HG03460 (cell line): Measurements from ENCODE around the gene PCGF1.

ENCODE experiments used
- ATAC-seq: cut with Tn5 transposase; IDR thresholded peaks from one replicate; pipeline ENCODE4 v1.9.1; 2021; ENCODE audit not compliant: unreplicated experiment

The PCGF1 gene

GRCh38 chr2:74515981-74516633 lies 8.6 kb upstream of the PCGF1 start:
- ATAC-seq, result no peak

DNA sequence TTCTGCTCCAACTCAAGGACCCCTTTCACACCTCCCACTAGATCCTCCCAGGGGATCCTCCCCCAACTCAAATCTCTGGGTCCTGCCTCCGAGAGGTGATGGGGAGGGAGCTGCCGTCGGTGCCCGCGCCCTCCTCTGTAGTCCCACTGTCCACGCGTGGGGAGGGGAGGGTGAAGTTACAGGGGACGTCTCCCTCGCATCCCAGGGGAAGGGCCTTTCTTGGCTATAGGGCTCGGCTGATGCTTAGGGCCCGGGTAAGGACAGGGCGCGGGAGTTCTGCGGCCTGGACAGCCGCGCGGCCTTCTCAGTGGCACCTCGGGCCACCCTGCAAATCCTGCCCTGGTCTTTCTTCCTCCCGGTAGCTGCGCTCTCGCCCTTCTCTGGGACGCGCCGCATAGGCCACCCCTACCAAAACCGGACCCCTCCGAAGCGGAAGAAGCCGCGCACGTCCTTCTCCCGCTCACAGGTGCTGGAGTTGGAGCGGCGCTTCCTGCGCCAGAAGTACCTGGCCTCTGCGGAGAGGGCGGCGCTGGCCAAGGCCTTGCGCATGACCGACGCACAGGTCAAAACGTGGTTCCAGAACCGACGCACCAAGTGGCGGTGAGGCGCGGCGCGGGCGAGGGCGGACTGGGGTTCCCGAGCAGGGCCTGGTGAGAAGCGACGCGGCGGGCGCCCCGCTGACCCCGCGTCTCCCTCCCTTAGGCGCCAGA lies 7.9 kb upstream of the PCGF1 start:
- ATAC-seq, result no peak

DNA sequence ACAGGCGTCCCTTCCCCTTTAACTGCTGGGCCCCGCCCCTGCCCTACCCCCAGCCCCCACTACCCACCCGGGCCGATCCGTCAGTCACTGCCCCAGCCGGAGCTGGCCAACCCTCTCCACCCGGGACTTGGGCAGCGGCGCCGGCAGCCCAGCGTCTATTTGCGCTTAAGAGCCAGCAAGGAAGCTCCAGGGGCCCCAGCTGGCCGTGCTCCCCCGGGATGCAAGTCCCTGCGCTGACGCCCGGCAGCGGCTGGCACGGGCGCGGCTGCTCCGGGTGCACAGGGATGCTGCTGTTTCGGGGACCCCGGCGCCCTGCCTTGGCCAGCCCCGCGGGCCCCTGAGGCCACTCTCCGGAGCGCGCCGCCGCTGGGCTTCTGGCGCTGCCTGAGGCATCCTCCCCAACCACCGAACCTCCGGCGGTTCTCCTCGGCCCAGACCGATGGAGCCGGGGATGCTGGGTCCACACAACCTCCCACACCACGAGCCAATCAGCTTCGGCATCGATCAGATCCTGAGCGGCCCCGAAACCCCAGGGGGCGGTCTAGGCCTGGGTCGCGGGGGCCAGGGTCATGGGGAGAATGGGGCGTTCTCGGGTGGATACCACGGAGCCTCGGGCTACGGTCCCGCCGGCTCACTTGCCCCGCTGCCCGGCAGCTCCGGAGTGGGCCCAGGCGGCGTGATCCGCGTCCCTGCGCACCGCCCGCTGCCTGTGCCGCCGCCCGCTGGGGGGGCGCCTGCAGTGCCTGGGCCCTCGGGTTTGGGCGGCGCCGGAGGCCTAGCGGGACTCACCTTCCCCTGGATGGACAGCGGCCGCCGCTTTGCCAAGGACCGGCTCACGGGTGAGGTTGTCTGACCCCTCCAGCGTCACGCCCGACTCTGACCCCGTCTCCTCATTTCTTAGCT lies 7.1 kb upstream of the PCGF1 start, which contains the start of gene TLX2:
Gene TLX2 (plus strand): TSS at position 83 of the 903 bp plus-strand sequence. CDS start 357 bp downstream, at position 440.
- ATAC-seq, result no peak

DNA sequence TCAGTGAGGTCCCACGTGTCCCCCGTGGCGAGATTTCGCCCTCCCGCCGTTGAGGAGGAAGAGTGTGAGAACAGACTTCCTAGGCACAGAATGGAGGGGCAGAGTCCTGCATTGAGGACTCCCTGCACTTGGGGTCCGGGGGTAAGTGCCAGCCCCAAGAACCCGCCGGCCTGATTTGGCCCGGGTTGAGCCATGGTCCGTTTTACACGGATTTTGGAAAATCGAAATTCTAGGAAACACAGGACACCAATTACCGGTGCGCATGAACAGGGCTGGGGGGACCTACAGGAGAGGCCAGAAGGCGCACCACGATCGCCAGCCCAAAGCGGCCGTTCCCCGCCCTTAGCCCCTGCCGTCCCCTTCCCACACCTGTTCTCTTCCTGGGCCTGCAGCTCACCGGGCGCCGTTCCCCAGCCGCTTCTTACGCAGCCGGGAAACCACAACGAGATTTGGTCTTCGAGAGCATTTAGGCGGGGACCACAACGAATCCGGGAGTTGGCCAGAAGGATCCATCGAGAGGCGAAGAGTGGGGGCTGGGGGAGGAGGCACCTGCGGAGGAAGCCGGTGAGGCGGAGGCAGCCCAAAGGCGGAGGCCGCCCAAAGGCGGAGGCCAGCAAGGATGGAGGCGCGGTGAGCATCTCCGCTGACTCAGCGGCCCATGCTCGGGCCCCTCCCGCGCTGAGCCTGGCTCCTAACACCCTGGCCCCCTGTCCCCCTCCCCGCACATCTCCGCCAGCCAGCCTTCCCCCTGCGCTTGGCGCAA lies 6.3 kb upstream of the PCGF1 start:
- ATAC-seq, result no peak

DNA sequence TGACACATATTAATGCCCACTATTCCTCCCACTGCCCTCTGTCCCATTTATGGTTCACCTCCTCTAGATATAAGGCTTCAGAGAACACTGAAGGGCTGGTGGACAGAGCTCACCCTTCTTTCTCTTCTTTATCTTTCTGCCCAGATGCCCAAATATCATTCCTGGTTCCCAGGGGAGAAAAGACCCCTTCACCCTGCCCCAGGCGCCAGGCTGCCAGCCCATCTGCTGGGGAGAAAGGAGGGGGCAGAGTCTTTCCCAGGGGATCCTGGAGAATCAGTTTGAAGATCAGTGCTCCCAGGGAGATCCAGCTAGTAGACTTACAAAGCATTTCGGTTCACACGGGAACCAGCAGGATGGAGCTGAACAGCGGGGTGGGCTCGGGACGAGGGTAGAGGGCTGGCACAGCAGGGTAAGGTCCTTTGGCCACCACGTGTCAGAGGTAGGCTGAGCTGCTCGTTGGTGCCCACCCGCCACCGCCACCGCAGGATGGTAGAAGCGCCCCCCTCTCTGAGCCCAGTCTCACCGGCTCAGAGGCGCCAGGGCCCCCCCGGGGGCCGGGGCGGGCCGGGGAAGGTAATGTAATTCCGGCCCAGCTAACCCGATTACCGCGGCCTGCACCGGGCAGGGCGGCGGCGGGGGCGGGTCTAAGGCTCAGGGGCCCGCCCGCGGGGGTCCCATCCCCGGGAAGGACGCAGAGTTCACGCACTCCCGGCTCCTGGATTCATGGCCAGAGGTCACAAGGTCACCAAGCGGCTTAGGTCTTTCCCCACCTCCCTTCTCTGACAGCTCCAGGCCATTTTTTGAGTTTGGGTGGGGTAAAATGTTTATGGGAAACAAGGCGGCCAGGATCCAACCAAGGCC lies 5.5 kb upstream of the PCGF1 start:
- no peak for ATAC-seq

GRCh38 chr2:74511104-74511989 lies 3.9 kb upstream of the PCGF1 start:
- no peak for ATAC-seq

- no peak for ATAC-seq
Measured at GRCh38 chr2:74510272-74510671, 2.8 kb upstream of the PCGF1 start.

DNA sequence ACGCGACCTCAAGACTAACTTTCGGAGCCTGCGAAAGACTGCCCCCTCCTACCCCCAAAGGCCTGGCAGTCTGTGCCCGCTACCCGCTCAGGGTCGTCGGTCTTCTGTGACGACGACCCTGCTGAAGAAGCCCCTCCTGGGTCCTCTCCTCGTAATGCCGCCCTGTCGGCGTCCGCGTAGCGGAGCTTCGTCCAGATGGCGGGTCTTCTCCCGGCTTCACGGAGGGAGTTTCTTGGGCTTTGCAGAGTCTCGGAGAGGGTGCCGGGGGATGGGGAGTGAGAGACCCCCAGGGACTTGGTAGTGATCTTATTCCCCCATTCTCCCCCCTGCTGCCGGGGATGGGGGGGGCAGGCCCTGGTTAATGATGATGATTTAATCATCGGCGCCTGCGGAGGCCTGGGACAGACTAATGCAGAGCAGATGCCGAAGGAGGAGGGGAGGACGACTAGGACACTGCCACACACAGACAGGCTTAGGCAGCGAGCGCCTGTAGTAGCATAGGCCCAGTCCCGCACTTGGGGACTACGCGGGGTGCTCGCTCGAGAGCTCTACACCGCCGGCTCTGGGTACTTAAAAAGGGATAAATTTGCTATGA lies 528 bp upstream of the PCGF1 start:
- peak; percentile 10 for ATAC-seq

GRCh38 chr2:74505448-74506246 lies 1.8 kb downstream of the PCGF1 start:
- ATAC-seq, result no peak

DNA sequence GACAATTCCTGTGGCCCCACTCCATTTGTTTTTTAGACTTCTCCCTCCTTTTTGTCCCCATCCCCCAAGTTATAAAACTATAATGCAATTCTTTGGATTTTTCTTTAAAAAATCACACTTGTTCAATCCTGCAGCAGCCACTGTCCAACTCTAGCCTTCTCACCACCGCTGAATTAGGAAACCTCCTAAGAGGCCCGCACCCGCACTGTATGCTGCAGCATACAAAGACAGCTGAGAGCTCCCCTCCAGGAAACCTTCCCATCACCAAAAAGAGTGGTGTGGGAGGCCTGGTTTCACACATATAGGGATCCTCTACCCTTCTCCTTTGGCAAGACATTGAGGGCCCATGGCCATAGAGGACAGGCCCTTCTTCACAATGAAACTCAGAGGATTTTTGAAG lies 2.9 kb downstream of the PCGF1 start:
- no peak for ATAC-seq

DNA sequence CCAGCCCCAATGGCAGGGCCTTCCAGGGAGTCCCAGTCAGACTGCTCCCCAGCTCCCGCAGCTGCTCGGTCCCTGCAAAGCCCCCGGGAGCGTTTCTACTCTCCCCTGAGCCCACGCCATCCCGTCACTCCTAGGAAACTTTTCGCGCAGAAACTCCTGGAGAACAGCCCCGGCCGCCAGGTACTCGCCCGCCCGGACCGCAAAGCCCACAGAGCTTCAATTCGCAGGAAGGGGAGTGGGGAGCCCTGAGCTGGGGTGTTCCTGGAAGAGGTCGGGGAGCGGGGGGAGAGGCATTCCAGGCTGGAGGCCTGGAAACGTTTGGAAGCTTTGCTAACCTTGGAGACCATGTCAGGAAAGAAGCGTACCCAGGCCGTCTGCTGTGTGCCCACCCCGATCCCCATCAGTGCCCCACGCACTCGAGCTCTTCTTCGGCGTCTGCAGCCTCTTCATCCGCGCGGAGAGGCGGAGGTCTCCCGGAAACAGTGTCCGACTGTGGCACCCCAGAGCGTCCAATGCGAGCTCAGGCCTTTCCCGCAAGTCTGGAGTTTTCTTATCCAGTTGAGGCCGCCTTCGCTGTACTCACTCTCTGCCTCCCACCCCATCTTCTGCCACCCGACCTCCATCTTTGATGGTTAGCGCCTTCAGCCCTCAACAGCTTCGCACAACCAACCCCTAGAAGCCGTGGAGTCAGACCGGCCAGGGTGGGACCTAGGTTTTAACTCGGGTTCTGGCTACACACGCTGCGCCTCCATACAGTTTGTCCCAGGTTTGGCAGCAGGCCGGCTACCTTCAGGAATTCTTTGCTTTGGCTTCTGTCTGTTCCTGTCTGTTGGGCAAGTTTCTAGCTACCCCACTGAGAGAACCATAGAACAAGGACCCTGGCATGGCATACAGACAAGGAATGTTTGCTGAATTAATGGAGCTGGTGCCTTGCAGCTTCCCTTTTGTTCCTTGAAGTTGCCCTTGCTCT lies 3.7 kb downstream of the PCGF1 start:
- ATAC-seq, result no peak

DNA sequence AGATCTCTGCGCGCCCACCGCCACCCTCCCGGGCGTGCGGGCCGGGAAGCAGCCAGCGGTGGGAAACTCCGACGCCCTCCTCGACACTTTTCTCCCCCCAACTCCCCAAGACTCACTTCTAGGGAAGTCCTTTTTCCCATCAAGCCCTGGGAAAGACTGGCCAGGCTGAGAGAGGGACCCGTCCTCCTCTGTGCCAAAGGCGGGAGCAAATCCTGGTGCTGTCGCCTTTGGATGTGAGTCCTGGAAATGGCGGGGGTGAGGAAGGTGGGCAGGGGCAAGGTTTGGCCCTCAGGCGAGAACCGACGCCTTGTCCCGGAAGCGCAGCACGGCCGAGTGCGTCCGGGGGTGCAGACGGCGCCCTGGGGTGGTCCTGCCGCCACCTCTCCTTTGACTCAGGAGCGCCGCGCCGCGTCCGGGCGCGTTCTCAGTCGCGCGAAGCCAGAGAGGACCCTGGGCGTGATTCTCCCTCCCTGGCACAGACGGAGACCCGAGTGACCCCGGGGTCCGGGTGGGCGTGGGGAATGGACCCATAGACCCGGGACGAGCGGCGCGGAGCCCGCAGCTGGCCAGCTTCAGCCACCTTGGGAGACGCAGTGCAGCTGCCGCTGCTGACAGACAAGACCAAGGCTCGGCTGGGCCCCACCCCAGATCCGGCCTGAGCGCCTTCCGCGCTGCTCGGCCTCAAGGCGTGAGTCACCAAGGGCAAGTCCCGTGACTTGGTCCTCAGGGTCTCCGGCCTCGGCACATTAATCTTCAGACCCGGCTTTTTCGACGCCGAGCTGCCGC lies 4.6 kb downstream of the PCGF1 start:
- peak; percentile 38 for ATAC-seq

DNA sequence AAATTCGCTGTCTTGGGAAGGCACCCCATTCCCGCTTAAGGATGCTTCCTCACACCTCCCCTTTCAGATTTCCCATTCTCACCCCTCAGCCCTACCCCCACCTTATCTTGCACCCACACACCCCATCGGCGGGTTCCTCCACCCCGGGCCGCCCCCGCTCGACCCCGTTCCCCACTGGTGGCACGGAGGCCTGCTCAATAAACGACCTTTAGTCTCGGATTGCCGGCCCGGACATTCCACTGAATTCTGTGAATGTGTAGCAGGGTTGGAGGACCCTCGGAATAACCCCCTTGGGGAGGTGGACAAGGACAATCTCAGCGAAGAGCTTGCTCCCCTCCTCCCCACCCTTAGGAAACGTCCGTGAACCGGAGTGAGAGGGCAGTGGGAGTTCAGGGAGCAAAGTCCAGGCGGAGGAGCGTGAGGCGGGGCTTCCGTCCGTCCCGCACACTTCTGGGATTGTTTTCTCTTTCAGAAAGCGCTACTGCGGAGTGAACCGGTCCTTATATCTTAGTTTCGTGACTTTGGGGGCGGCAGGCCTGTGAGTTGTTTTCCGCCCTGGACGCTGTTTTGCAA lies 5.3 kb downstream of the PCGF1 start:
- ATAC-seq, result no peak

DNA sequence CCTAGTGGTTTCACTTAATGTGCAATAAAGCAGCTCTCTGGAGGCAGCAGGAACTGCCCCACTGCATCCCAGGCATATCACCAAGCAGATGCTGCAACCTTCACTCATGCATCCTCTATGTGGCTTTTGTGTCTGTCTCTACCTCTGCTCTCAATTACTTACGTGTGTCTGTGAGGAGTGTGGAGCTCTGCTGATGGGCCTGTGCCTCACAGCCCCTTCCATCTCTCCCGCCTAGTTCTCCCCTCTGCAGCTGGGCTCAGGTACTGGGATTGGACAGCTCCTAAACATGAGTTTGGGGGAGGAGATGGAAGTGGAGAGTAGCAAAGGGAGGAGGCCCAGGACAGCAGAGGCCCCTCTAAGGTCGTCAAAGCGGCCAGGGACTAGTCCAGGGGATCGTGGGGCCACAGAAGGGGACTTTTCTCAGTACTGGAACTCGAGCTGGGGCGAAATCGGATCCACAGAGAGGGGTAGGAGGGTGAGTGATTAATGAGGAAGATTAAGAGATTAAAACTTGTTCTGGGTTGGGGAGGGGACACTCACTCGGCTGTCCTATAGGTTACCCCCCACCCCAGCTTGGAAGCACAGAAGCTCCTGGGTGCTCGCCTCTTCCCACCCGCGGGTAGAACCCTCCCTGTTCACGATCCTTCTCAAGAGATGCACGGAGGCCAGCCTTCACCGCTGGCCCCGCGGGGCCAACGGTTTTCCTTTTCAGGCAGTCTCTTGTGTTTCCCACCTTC lies 6.0 kb downstream of the PCGF1 start:
- no peak for ATAC-seq

DNA sequence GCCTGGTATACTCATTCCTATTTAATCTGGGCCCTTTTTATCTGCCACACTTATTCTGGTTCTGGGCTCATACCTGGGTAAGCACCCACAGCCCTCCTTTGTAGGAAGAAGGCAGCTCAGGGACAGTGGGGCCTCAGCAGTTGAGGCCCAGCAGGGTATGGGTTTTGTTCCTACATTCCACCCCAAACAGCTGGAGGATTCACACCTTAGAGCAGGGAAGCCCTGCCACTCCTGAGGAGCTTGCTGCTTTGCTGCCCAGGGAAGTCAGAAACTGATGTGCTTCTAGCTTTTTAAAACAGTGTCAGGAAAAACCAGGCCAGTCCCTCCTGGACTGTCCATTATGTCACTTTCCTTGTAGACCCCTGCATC lies 6.9 kb downstream of the PCGF1 start:
- ATAC-seq, result no peak
